CD4-positive, alpha-beta T cell treated with Interleukin-10 for 1 hour (primary cell): Measurements from ENCODE around the gene BCAS3.

Source experiments
- DNase-seq: peaks from one replicate; pipeline ENCODE4 v3.0.0-alpha.2; 2020

BCAS3 gene

GRCh38 chr17:61280338-61280737, 602.7 kb downstream of the BCAS3 start:
- no peak for DNase-seq

- no peak for DNase-seq
These were observed 603.2 kb downstream of the BCAS3 start for GRCh38 chr17:61280851-61281250.

GRCh38 chr17:61282377-61282776, 604.7 kb downstream of the BCAS3 start:
- DNase-seq, result no peak

GRCh38 chr17:61283043-61283442, 605.4 kb downstream of the BCAS3 start:
- no peak for DNase-seq

DNA sequence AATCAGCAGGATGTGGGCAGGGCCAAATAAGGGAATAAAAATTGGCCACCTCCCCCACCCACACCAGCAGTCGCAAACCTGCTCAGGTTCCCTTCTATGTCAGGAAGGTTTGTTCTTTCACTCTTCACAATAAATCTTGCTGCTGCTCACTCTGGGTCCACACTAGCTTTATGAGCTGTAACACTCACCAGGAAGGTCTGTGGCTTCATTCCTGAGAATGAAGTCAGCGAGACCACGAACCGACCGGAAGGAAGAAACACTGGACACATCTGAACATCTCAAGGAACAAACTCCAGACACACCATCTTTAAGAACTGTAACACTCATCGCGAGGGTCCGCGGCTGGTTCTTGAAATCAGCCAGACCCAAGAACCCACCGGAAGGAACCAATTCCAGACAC, 606.5 kb downstream of the BCAS3 start:
- DNase-seq, result no peak

DNA sequence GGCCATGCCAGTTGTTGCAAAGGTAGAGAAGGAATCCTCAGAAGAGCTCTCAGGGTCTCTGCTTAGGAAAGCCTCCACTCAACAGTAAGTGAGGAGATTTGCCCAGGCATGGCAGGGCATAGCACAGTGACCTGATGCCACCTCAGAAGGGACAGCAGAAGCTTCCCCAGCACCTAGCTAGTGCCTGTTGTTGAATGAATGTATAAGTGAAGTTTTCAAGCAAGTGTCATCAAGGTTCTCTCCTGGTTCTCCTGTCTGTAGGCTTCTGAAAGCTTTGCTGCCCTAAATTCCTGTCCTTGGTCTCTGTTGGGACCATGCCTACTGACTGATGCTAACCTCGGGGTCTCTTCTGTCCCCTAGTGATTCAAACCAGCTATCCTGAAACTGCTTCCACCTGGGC, 607.1 kb downstream of the BCAS3 start:
- no peak for DNase-seq

DNA sequence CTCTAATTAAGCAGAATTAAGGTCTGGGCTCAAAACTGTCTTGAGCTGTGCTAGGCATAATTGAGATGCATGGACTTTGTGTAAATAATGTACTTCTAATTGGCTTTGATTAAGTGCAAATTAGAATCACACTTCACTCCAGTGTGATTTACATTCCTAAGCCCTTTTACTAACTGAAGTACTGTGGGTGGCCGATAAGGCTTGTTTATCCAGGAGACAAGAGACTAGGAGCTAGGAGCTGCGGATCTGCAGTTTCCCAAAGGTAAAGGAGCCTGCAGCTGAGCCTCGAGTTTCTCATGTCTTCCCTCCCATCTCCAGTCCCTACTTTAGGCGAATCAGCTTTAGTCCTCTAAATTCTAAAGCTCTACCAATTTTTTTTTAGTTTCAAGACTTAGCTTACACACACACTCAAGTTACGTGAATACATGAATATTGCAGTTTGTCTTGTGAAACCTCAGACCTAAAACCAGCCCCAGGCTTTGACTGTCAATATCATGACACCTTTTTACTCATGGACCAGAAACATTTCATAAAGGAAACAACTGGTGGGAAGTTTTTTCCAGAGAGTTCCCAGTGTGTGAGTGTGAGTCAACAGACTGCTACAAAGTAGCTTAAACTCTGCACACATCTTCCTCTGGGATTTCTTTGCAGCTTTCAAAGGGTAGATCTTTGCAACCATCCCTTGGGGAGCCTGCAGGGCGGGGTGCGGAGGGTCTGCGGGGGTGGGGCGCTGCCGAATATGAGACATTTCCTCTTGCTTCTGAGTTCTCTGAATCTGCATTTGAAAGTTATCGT, 608.1 kb downstream of the BCAS3 start:
- DNase-seq, result no peak

GRCh38 chr17:61286449-61286848, 608.8 kb downstream of the BCAS3 start:
- no peak for DNase-seq

- no peak for DNase-seq
These were observed 612.0 kb downstream of the BCAS3 start for GRCh38 chr17:61289408-61290385.

DNA sequence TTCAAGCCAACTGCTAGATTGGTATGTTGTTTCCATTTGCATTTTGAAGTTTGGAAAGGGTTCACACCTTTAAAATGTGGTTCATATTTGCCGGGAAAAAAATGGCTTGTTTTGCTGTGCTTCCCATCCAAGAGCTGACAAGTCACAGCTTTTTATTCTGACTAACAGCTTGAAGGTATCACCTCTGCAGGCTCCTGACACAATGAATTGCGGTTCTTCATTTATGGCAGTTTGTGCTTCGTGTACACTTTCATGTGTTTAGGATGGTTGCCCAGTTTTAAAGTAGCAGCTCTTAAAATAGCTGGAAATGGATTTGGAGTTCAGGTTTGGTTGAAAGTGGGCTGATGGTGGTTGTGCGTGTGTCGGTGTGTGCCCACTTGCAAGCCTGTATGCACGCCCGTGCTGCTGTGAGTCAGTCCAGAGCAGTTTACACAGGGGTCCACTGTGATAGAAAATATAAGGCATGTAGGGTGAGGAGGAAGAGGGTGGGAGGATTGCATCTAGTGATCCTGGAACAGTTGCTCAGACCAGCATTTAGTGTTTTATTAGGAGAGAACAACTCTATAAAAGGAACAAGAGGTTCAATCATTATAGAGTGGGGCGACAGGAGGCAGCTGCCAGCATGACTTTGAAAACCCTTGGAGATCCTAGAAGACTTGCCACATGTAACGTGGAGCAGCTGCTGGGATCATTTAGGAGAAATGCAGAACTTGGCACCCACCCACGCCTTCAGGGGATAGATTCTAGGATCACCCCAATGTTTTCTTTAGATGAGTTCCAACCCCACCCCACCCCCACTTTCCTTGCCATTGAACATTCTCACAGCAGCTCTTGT, 614.0 kb downstream of the BCAS3 start:
- DNase-seq, result no peak

DNA sequence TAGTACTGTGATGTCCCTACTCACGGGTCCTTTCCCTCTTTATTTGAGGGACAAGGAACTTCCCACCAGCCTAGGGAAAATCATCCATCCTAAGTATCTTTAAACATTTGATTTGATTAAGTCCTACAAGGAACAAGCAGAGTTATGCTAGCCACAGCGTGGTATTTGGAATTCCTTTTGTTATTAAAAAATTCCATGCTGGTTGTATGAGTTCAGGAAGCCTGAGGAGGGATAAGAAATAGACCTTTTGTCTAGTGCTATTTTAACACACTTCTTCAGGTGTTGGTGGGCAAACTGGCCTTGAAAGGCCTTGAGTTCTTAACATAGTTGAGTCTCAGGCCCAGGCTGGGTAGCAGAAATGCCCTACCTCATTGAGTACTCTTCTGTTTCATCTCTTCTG, 616.6 kb downstream of the BCAS3 start:
- DNase-seq, result no peak

GRCh38 chr17:61294777-61295176, 617.1 kb downstream of the BCAS3 start:
- DNase-seq, result no peak

GRCh38 chr17:61296058-61296457, 618.4 kb downstream of the BCAS3 start:
- DNase-seq, result no peak

- DNase-seq, result no peak
These were observed 622.2 kb downstream of the BCAS3 start for GRCh38 chr17:61299517-61300513.

DNA sequence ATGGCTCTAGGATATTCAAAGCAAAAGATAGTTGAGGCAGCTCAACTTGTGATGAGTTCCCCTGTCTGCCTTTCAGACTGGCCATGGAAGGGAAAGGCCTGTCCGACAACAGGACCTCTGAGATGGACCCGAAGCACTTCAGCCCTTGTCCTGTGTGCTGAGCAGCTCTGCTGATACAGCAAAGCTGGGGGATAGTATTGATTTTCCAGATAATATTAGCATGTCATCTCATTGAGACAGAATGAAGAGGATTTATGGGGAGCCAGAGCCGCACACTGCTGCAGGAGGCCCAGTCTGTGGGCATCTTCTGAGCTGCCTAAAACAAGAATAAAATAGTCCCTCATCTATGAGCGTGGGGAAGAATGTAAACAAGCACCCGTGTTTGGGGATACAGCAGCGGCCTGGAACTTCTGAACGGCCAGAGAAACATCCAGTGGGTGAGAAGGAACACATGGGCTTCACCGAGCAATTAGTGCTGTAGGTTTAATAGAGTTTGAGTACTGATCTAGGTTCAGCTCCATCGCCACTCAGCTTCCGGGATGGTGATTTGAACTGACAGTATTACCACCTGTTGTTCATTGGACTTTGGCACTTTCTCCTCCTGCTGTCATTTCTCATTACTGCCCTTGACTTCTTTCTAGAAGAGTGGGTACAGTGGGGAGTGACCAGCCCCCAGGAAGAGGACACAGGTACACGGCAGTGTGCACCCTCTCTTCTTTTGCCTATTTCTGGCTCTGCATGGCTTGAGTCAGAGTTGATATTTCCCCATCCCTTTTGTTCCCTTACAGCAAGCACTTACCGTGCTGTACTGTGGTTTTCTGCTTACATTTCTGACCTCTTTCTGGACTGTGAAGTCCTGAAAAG, 625.5 kb downstream of the BCAS3 start:
- DNase-seq, result no peak

- DNase-seq, result no peak
These were observed 626.1 kb downstream of the BCAS3 start for GRCh38 chr17:61303817-61304096.

GRCh38 chr17:61305024-61305423, 627.4 kb downstream of the BCAS3 start:
- no peak for DNase-seq

GRCh38 chr17:61306003-61306402, 628.4 kb downstream of the BCAS3 start:
- DNase-seq, result no peak

DNA sequence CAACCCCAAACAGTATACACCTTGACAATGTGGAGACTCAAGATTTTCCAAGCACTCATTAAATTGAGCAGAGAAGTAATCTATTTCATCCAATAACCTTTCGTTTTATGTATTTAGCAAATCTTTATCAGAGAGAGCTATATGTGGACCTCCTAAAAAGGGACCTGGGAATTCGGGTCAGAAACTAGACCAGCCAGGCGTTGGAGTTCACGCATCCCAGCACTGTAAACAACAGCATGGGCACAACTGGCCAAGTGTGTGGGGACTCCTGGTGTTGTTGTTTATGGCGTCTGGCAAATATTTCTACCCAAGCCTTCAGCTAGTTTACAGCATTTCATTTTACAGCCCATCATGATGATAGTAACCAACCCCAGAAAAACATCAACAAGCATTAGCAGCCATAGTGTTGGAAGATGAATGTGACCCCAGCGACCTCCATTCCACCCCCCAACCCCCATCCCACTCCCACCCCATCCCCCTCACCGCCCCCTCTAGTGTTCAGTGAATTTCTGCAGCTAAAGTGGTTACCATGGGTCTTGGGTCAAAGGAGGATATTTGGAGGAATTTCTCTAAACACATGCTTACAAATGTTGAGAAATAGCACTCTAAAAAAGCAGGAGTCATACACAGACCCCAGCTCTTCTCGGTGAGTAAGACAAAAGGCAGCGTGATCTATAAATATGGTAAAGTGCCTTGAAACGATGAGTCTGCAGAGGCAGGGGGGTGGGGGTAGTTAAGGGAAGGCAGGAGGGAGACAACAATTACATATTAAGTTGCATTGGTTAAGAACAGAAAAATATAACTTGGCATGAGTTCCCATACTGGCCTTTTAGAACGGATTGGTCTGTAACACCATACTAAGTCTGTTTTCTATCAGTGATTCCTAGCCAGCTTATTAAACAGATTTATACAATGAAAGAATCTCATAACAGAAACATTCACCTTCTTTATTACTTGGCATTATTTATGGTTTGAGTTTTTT, 630.5 kb downstream of the BCAS3 start:
- no peak for DNase-seq
